CD14-positive monocyte (primary cell): ENCODE measurements around the gene LCN2. TPM values are rescaled to one million over a fixed set of nuclear protein-coding genes. Genes with fewer than 3 reads are reported as not detected.
"Not testable (repeated sequence)": the region's sequence is repeated elsewhere in the genome, so short reads cannot be mapped to it uniquely, and the experiment has no call there.

Source experiments
- DNase-seq, 3 donors: peaks; one replicate each; pipeline ENCODE4 v3.0.0-alpha.2; 2011 to 2022
- H2AFZ ChIP-seq: 2 replicates; pipeline ENCODE4 v1.6.0; 2012; ENCODE audit warnings: mild to moderate bottlenecking, low read depth, low read length, inconsistent platforms; ENCODE audit not compliant: insufficient read depth, poor library complexity, severe bottlenecking
- H3K27ac ChIP-seq, 2 donors: 1 replicate in 1 of 2; 2 replicates in 1 of 2; pipeline ENCODE4 v1.5.1; 2012 to 2013; ENCODE audit warnings: low read length in 2 of 2, control low read depth in 1 of 2, inconsistent platforms in 1 of 2, low read depth in 1 of 2, mild to moderate bottlenecking in 1 of 2
- H3K27me3 ChIP-seq, 2 donors: one replicate each; pipeline versions ENCODE4 v1.6.0 to v1.6.1; 2011 to 2013; ENCODE audit warnings: low read length in 2 of 2; ENCODE audit not compliant: control insufficient read depth in 2 of 2, insufficient read depth in 2 of 2
- H3K36me3 ChIP-seq, 2 donors: replicated peaks in 1 of 2; 1 replicate in 1 of 2; 2 replicates in 1 of 2; pipeline versions ENCODE4 v1.5.1 to v1.6.1; 2012 to 2013; ENCODE audit warnings: low read length in 2 of 2, control low read depth in 1 of 2, inconsistent platforms in 1 of 2, mild to moderate bottlenecking in 1 of 2; ENCODE audit not compliant: insufficient read depth in 2 of 2, control insufficient read depth in 1 of 2
- H3K4me1 ChIP-seq, 2 donors: 1 replicate in 1 of 2; 2 replicates in 1 of 2; pipeline versions ENCODE4 v1.5.1 to v1.6.1; 2012 to 2013; ENCODE audit warnings: low read length in 2 of 2, control low read depth in 1 of 2, inconsistent platforms in 1 of 2, mild to moderate bottlenecking in 1 of 2, moderate library complexity in 1 of 2; ENCODE audit not compliant: insufficient read depth in 2 of 2, control insufficient read depth in 1 of 2
- H3K4me2 ChIP-seq: replicated peaks from 2 replicates; pipeline ENCODE3; 2012; ENCODE audit warnings: low read length, moderate library complexity, mild to moderate bottlenecking; ENCODE audit not compliant: poor library complexity, severe bottlenecking; ENCODE audit errors: extremely low read depth
- H3K4me3 ChIP-seq, 3 experiments: fragments of 200-600 bp in 1 of 3; sonication (generic) in 1 of 3; replicated peaks in 1 of 3; 1 replicate in 2 of 3; 2 replicates in 1 of 3; pipeline ENCODE4 v1.5.1; 2011 to 2013; ENCODE audit warnings: low read length in 3 of 3, mild to moderate bottlenecking in 3 of 3, control low read depth in 2 of 3, low read depth in 2 of 3, inconsistent platforms in 1 of 3, moderate library complexity in 1 of 3
- H3K79me2 ChIP-seq: 2 replicates; pipeline ENCODE4 v1.6.0; 2012; ENCODE audit warnings: mild to moderate bottlenecking, control low read depth, inconsistent platforms, low read length, moderate library complexity; ENCODE audit not compliant: insufficient read depth
- H3K9ac ChIP-seq: 2 replicates; pipeline ENCODE4 v1.6.0; 2017; ENCODE audit warnings: low read length, mild to moderate bottlenecking; ENCODE audit not compliant: insufficient read depth, poor library complexity, severe bottlenecking
- H3K9me3 ChIP-seq, 2 donors: replicated peaks in 1 of 2; 1 replicate in 1 of 2; 2 replicates in 1 of 2; pipeline versions ENCODE4 v1.5.1 to v1.6.1; 2012 to 2013; ENCODE audit warnings: low read length in 2 of 2, control low read depth in 1 of 2; ENCODE audit not compliant: control insufficient read depth in 1 of 2, insufficient read depth in 1 of 2
- H4K20me1 ChIP-seq: 2 replicates; pipeline ENCODE4 v1.6.0; 2012; ENCODE audit warnings: mild to moderate bottlenecking, low read length, control low read depth, moderate library complexity; ENCODE audit not compliant: insufficient read depth
- H3K27ac Mint-ChIP-seq, 7 donors: one replicate each; pipeline ENCODE4 v1.8.0; 2020; ENCODE audit warnings: mild to moderate bottlenecking in 7 of 7, mixed read lengths in 7 of 7, moderate library complexity in 6 of 7, inconsistent platforms in 2 of 7
- H3K27me3 Mint-ChIP-seq, 3 donors: one replicate each; pipeline ENCODE4 v1.8.0; 2021 to 2022; ENCODE audit warnings: low read depth in 3 of 3, mild to moderate bottlenecking in 3 of 3, mixed read lengths in 3 of 3, moderate library complexity in 3 of 3, inconsistent platforms in 1 of 3
- H3K36me3 Mint-ChIP-seq, 2 donors: one replicate each; pipeline ENCODE4 v1.8.0; 2020; ENCODE audit warnings: mixed read lengths in 2 of 2, inconsistent platforms in 1 of 2, mild to moderate bottlenecking in 1 of 2
- H3K4me1 Mint-ChIP-seq: one replicate; pipeline ENCODE4 v1.8.0; 2020; ENCODE audit warnings: mild to moderate bottlenecking, mixed read lengths
- H3K4me3 Mint-ChIP-seq, 2 donors: one replicate each; pipeline ENCODE4 v1.8.0; 2020; ENCODE audit warnings: mild to moderate bottlenecking in 2 of 2, mixed read lengths in 2 of 2, moderate library complexity in 1 of 2
- H3K9me3 Mint-ChIP-seq, 7 donors: one replicate each; pipeline ENCODE4 v1.8.0; 2020 to 2022; ENCODE audit warnings: mixed read lengths in 7 of 7, mild to moderate bottlenecking in 6 of 7, moderate library complexity in 6 of 7, inconsistent platforms in 2 of 7
- CTCF ChIP-seq: fragments of 200-600 bp; IDR thresholded peaks from one replicate; pipeline ENCODE4 v1.8.0; 2022; ENCODE audit warnings: antibody characterized with exemption, mild to moderate bottlenecking
- WGBS: methylation state at CpG from one replicate; pipeline ENCODE4 v1.1.5; 2013; ENCODE audit warnings: missing lambda C conversion rate; ENCODE audit not compliant: insufficient coverage; 5-methylcytosine and 5-hydroxymethylcytosine counted together
- intact Hi-C, 2 donors: fragments of 100-400 bp; cut with micrococcal nuclease; formaldehyde crosslinking; loops; one replicate each; pipeline versions ENCODE4 v1.15.0 to v1.15.1; 2023
- polyA plus RNA-seq, 3 donors: library from polyadenylated mRNA; depleted of rRNA in 1 of 3; unstranded in 2 of 3; stranded (reverse) in 1 of 3; fragments of 300-500 nt in 2 of 3; fragments of >200 nt in 1 of 3; fragmentation: Illumina TruSeq in 2 of 3; gene quantifications; 1 replicate in 2 of 3; 2 replicates in 1 of 3; pipeline ENCODE4 v1.2.3, GENCODE V29; 2012 to 2021

Gene LCN2
- polyA plus RNA-seq, 3 donors = 0.83 TPM; not detected in 2

GRCh38 chr9:128180447-128180846 is 31.2 kb downstream of the LCN2 start:
- Histone ChIP-seq H4K20me1 (no peaks in the 10 kb centered on the region), H3K4me1 (no peaks in the 10 kb centered on the region), H3K9me3 (peaks cover 5 to 16% of the 10 kb centered on the region in 2 donors), H3K36me3 (peaks cover 76 to 83% of the 10 kb centered on the region in 2 donors), H3K79me2 (no peaks in the 10 kb centered on the region), H3K9ac (no peak overlapping the region), H3K27ac (no peak overlapping the region), H2AFZ (no peak overlapping the region), H3K4me3 (no peak overlapping the region), H3K27me3 (no peaks in the 10 kb centered on the region), H3K4me2 (no peak overlapping the region)
- peak overlapping the region in 1 of 7 donors; percentile 46 for H3K27ac Mint-ChIP-seq
- no peak overlapping the region for H3K4me3 Mint-ChIP-seq
- H3K36me3 Mint-ChIP-seq = peaks cover 69 to 96% of the 10 kb centered on the region in 2 donors
- whole genome bisulfite sequencing = 100% methylated on average over 7 of the region's 8 CpGs
- intact Hi-C loops = no loop called here
- no peak for DNase-seq
- no peaks in the 10 kb centered on the region for H3K4me1 Mint-ChIP-seq
- peaks cover 3 to 26% (median 14%) of the 10 kb centered on the region in 7 donors for H3K9me3 Mint-ChIP-seq
- peaks cover 0 to 2% (median 0%) of the 10 kb centered on the region in 3 donors for H3K27me3 Mint-ChIP-seq
- TF ChIP-seq CTCF = no peak

- H3K4me1 Mint-ChIP-seq, H3K4me3 Mint-ChIP-seq, intact Hi-C loops, H2AFZ ChIP-seq, H3K27me3 ChIP-seq, H3K27me3 Mint-ChIP-seq, H3K27ac Mint-ChIP-seq, H3K4me2 ChIP-seq, H3K27ac ChIP-seq, H3K4me1 ChIP-seq, H3K4me3 ChIP-seq, H3K79me2 ChIP-seq, H3K9ac ChIP-seq, DNase-seq, H4K20me1 ChIP-seq: not testable (repeated sequence)
- Histone ChIP-seq H3K36me3 (peaks cover 76 to 83% of the 10 kb centered on the region in 2 donors), H3K9me3 (peaks cover 5 to 16% of the 10 kb centered on the region in 2 donors)
- peaks cover 3 to 26% (median 14%) of the 10 kb centered on the region in 7 donors for H3K9me3 Mint-ChIP-seq
- peaks cover 65 to 93% of the 10 kb centered on the region in 2 donors for H3K36me3 Mint-ChIP-seq
- WGBS = 95% methylated on average over 6 of the region's 12 CpGs
Measured at GRCh38 chr9:128181480-128181879, 32.2 kb downstream of the LCN2 start.
